HS-27A (cell line): ENCODE data around the gene NPC1.
"Not testable (repeated sequence)": the region's sequence is repeated elsewhere in the genome, so short reads cannot be mapped to it uniquely, and the experiment has no call there.

ENCODE experiments used
- DNase-seq: peaks from one replicate; pipeline ENCODE4 v3.0.0-alpha.2; 2012; ENCODE audit warnings: low read depth, missing footprints

NPC1 gene

GRCh38 chr18:23609390-23610023 is 23.2 kb upstream of the NPC1 start:
- no peak for DNase-seq

GRCh38 chr18:23608211-23608610 is 21.9 kb upstream of the NPC1 start:
- no peak for DNase-seq

DNA sequence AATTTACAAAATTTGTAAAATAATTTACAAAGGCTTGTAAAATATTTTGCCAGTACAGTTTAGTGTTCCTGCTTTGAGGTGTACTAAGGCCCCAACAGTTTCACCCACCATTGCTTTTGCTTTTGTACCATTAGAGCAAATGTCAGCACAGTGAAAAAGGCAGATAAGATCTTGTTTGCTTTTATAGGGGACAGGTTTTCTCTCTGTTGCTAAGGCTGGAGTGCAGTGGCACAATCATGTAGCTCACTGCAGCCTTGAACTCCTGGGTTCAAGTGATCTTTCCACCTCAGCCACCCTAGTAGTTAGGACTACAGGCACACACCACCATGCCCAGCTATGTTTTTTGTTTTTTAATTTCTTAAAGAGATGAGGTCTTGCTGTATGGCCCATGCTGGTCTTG is 19.6 kb upstream of the NPC1 start:
- DNase-seq = no peak

DNA sequence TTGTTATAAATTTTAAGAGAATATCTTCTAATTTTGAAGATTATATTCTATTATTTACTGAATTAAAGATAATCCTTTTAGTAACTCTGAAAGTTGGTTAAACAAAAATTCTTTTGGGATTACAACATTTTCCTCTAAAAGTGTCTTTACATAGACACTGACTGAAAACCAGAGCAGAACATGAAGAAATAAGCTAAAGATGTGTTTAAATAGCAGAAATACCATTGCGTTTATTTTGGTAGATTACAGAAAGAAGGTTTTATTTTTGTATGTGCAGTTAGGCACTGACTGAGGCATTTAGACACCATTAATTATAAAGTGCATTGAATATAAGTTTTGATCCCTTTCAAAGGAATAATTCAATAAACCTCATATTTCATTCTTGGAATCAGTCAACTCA is 13.5 kb upstream of the NPC1 start:
- DNase-seq = no peak

GRCh38 chr18:23596183-23596582 is 9.9 kb upstream of the NPC1 start:
- no peak for DNase-seq

DNA sequence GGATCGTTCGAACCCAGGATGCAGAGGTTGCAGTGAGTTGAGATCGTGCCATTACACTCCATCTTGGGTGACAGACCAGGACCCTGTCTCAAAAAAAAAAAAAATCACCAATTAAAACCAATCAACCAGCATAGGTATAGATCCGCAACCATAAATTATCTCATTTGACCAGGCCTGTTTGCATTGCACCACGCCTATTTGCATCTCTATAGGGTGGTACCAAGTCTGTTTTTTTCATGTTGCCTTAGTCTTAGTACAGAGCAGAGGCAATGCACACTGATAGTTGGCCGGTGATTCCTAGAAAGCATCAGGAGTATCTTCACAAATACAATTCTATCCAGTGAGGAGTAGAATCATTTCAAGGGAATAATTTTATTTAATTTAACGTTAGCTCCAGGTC is 9.3 kb upstream of the NPC1 start:
- DNase-seq = no peak

DNA sequence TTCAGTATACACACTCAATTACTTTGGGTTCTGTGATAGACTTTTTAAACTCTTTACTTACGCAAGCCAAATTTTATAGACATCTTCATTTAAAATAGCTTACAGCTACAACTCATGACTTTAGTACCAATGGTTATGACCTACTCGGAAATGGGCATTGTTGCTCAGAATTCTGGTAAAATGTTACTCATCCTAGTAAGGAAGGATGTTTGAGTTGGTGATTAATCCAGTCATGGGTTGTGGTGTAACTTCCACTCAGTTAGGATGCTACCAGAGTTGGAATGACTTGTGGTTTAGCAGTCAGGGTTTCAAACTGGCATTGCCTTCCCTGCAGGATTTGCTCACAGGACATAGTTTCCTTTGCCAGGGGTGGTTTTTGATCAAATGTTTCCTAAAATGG is 7.4 kb upstream of the NPC1 start:
- peak; percentile 49 for DNase-seq

DNA sequence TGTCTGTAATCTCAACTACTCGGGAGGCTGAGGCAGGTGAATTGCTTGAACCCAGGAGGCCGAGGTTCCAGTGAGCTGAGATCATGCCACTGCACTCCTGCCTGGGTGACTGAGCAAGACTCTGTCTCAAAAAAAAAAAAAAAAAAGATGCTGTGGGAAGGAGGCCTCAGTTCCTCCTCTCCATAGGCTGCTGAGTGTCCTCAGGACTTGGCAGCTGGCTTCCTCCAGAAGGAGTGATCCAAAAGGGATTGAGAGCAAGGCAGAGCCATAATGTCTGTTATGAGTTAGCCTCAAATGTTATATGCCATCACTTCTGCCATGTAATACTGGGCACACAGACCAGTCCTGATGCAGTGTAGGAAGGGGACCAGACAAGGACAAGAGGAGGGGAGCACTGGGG is 6.6 kb upstream of the NPC1 start:
- no peak for DNase-seq

GRCh38 chr18:23591011-23591410 is 4.7 kb upstream of the NPC1 start:
- DNase-seq = no peak

- DNase-seq = peak; percentile 58
Observed at GRCh38 chr18:23588836-23589560, 2.7 kb upstream of the NPC1 start.

- no peak for DNase-seq
Observed at GRCh38 chr18:23587220-23587642, 925 bp upstream of the NPC1 start.

- no peak for DNase-seq
Observed at GRCh38 chr18:23585897-23586248, 433 bp downstream of the NPC1 start.

GRCh38 chr18:23585007-23585871 is 1.1 kb downstream of the NPC1 start:
- no peak for DNase-seq

DNA sequence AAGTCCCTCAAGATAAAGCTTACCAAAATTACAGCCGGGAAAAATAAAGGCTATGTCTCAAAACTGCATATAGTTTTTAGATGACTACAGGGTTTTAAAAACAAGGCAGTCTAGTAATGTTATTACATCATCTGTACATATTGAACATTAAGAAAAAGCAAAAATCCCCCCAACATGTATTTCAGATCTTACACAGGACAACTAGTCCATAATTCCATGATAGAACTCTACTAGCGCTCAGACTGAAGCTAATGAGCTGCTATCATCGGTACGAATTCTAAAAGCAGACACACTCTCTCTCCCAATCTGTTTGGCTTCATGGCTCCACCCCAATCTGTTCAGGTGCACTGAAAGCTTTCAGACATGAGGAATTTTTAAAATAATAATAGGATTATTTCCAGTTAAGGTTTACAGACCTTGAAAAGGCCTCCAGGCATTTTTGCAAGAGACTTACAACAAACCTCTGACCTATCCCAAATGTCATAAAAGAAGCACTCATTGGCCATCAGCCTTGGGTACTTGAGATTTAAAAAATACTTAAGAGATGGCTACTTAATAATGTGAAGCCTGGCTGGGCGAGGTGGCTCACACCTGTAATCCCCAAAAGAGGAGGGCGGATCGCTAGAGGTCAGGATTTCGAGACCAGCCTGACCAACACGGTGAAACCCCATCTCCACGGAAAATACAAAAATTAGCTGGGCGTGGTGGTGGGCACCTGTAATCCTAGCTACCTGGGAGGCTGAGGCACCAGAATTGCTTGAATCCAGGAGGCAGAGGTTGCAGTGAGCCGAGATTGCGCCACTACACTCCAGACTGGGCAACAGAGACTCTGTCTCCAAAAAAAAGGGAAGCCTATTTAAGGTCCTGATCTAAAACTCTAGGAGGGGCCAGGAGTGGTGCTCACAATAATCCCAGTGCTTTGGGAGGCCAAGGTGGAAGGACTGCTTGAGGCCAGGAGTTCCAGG is 2.0 kb downstream of the NPC1 start:
- no peak for DNase-seq

GRCh38 chr18:23583071-23583865 is 3.0 kb downstream of the NPC1 start:
- DNase-seq = no peak

DNA sequence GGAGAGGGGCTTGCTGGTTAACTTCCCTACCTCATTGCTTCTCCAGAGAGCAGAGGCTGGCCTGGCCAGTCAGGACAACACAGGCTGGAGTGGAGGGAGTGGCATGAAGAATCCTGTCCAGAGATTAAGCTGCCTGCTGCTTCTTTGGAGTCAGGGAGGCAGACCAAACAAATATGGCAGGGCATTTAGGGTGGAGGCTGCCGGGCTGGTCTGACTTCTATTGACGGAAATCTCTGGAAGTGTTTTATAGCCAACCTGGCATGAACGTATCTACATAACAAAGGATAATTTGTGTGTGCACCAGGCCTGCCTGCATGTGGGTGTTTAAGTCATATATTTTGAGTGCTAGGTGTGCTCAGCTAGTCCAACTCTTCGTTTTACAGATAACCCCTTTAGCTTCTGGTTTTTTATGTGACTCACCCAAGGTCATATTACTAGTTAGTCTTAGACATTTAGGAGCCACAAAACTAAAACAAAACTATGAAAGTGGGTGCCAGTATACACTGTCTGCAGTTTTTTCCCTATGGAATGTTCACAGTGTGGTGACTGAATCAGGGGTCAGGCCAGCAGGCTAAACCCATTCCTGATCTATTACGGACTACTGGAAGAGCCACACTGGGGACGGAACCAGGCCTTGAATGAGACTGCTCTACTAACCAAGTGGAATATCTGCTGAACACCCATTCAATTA is 5.5 kb downstream of the NPC1 start:
- peak; percentile 62 for DNase-seq

DNA sequence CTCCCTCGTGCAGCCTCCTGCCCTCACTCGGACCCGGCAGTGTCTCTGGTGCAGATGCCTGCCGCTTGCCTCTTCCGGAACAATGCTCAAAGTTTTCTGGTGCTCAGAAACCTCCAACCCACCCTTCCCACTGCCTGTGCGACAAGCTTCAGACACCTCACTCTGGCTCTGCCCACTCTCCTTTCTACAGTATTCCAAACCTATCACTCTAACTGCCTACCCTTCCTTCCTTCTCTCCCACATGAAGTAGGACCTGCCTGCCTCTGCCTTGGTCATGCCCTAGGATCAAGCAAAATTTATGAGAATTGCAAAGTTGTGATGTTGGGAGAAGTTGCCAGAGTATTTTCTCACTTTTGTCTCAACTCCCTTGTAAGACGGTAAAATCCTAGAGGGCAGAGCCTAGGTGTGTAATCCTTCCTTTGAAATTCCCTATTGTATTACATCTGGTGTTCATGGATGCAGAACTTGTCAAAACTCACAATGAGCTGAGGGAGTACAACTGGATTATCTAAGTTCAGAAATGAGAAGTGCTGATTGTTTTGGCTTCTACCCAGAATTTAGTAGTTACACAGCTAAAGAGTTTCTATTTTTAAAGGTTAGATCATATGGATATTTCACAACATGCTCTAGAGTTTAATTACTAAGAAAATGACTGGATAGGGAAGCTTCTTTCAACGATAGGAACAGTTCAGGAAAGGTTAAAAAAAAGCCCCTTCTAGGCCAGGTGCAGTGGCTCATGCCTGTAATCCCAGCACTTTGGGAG is 7.2 kb downstream of the NPC1 start:
- DNase-seq = no peak

GRCh38 chr18:23578067-23578701 is 8.1 kb downstream of the NPC1 start:
- no peak for DNase-seq

DNA sequence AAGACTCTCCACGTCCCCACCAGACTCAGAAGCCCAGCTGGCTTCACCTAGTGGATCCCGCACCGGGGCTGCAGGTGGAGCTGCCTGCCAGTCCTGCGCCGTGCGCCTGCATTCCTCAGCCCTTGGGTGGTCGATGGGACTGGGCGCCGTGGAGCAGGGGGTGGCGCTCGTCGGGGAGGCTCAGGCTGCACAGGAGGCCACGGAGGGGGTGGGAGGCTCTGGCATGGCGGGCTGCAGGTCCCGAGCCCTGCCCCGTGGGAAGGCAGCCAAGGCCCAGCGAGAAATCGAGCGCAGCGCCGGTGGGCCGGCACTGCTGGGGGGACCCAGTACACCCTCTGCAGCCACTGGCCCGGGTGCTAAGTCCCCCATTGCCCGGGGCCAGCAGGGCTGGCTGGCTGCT is 8.8 kb downstream of the NPC1 start:
- not testable (repeated sequence) for DNase-seq
